Amygdala (tissue), 56 donors: ENCODE results near the gene ROBO4.

Source experiments
- DNase-seq, 56 donors: peaks; one replicate each; lab custom pipeline; 2025; lab: John Stamatoyannopoulos, UW

Gene ROBO4

DNA sequence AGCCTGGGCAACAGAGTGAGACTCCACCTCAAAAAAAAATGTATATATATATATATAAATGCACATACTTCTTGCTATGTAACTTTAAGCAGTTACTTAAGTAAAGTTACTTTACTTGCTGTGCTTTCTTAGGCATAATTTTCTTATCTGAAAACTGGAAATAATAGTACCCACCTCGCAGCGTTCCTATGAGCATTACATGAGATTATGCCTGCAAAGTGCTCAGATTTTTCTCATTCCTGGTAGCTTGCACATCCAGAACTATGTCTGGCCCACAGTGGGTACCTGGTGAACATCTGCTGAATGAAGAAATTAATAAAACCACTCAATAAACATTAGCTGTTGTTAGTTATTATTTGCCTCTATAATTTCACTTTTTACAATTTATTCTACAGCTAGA lies 38.5 kb downstream of the ROBO4 start:
- no peak for DNase-seq

DNA sequence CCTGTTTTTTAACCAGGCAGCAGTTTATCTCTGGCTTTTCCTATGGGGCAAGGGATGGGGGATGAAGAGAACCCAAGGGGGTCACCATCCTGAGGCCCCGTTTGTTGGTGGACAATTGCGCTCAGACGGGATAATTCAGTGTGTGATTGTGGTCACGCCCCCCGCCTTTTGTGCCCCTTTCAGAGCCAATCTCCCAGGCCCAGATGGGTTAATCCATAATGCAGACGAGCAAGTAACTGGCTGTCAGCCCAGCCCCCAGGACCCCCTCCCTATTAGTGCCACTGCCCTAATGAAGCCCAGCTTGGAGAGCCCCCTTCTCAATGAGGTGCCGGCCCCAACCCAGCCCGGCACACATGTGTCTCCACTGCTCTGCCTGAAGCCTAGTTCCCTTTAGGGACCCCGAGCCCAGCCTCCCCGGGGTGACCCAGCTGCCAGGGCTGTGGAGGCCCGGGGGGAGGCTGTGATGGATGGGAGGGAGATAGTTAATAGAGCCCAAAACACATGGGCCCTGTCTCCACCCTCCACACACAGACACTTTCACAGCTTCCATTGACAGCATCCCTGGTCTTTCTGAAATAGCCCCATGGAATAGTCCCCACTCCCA lies 51.5 kb downstream of the ROBO4 start:
- DNase-seq: no peak

DNA sequence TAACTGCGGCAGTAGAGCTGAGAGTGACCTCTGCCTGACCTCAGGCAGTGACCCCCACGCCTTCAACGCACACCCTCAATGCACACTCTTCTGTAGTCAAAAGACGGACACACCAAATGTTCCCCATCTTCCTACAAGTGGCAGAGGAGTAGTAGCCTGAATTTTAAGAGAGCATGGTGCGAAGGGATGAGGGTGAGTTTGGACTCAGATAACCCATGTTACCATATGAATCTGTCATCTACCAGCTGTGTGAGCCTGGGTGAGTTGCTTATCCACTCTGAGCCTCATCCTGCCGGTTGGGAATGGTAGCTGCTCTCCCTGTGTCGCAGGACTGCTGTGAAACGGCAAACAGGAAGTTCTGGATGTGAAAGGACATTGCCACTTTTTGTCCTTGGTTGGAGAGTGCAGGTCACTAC lies 53.0 kb downstream of the ROBO4 start:
- no peak for DNase-seq

DNA sequence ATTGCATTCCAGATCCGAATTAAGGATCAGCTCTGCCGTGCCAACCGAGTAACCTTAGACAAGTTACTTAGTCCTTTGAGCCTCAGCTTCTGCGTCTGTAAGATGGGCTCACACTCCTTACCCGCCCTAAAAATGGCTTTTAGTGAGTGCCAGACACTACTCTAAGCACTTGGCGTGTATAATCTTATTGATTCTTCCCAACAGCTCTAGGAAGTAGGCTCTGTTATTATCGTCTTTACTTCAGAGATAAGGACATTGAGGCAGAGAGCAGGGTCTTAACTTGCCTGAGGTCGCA lies 54.1 kb downstream of the ROBO4 start:
- DNase-seq: no peak

DNA sequence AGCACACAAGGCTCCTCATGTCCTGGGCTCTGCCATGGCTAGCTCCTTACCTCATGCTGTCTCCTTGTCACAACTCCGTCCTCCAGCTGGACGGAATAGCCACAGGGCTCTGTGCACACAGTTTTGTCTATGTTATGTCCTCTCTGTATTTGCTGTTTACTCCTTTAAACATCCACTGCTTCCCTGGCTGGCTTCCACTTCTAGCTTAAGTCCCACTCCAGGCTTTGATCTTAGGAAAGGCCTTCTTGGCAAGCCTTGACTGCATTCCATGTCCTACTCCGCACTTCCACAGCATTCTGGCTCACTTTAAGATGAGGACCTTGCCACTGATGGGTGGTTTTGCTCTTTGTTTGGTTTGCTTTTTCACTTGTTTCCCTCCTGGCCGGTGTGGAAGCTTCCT lies 55.4 kb downstream of the ROBO4 start:
- DNase-seq: no peak

DNA sequence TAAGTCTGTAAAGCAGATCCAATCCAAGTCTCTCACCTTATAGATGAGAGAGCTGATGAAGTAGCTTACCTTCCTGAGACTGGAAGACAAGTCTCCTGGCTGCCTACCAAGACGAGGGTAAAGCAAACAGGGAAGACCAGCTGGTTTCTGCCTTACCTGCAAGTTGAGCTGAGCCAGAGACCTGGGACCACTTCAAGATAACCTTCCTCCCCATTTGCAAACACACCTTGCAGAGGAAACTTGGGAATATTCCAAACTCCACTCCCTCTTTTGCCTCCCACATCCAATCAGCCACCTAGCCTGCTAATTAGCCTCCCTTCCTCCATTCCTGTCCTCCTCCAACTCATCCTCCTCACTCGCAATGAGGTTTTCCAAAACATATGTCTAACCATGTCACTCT lies 55.8 kb downstream of the ROBO4 start:
- DNase-seq: no peak

DNA sequence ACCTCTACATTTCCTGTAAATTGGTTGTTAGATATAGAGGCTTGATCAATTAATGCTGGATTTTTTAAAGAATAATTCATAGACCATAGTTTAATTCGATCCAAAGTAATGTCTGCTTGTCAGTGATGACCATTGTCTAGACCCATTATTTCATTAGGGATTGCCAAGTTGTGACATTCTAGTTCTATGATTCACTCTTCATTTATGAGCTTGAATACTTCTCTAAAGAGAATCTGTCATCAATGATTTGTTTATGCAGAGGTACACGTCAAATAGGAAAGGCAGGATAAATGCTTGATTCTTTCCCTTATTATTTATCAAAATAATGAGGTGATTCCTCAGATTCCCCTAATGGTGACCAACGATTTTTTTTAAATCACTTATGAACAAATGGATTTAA lies 56.5 kb downstream of the ROBO4 start:
- no peak for DNase-seq

DNA sequence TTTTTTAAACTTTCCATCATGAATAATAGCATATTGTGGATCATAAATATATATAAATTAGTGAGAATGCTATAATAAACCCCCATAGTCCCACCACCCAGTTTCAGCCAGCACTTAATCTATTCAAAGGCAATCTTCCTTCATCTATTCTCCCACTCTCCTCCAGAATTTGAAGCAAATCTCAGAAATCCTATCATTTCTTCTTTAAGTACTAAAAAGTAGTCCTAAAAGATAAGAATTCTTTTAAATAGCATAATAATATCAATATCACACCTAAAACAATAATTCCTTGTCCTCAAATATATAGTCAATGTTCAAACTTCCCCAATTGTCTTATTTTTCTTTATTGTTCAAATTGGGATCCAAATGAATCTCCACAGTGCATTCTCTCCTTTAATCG lies 57.0 kb downstream of the ROBO4 start:
- DNase-seq: no peak

DNA sequence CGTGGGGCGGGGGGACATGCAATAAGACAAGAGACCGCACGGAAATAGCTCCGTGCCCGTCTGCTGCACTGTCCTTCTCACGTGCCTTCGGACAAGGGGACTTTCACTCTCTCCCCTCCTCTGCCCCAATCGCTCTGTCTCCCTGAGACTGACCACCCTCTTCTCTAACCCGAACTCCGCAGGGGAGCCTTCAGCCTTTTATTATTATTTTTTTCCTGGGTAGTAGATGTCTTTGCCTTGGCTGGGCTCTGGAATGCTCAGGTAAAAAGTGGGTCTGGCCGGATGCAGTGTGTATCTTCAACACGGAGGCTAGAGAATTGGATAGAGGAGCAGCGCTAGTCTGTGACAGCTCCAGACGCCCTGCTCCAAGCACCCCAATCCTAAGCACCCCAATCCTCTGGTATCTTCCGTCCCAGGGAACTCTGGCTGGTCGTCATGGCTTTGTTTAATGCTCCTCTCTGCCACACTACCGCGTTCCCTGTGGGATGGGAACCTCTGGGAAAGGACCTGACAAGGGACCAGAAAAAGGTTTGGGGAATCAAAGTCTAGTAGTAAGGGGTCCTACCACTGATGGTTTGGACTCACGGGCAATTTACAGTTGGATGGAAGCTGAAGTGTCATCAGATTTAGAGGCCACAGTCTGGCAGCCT lies 57.6 kb downstream of the ROBO4 start:
- DNase-seq: no peak

DNA sequence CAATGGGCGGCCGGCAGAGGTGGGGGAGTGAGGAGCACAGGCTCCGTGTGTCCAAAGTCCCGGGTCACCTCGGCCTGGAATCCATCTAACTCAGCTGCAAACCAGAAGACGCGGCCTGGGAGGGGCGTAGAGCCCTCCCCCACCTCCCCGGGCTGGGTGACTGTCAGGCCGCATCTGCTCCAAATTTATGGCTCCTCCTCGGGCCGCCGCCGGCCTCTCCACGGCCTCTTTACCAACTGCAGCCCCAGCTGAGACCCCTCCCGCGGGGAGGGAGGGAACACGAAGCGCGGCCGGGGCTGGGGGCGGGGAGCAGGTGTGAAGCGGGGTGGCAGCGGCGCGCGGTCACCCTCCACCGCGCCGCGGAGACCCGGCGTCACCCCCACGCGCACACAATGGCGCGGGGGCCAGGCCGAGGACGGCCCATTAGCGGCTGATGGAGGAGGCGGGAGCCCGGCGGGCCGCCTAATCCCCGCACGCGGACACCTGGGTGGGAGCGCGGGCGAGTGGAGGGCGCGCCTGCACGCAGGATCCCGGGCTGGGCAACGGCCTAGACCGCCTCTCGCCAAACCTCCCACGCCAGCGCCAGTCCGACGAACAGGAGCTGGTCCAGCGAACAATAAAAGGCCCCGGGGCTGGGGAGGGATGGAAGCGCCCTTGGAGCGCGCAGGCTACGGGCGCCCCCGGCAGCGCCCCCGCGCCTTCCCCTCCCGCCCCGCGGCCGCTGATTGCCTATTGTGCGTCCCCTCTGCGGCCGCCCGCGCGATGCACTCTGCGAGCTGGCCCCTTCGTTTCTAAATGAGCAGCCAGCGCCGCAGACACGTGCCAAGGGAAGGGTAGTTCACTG lies 58.3 kb downstream of the ROBO4 start:
- DNase-seq: peak in 7 of 56 donors; percentile 5 to 24 (median 14)

DNA sequence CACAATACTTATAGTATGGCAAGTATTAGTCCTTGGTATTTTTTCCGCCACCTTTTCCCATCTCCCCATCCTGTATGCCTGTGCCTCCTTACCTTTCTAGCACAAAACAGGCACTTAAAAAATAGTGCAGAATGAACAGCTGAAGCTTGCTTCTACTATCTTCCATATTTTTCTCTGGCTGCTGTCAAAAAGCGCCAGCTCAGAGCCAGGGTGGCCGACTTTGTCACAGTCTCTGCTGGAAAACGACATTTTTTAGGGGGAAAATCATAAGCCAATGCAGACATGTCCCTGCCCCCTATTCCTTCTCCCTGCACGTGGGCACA lies 58.9 kb downstream of the ROBO4 start:
- no peak for DNase-seq

DNA sequence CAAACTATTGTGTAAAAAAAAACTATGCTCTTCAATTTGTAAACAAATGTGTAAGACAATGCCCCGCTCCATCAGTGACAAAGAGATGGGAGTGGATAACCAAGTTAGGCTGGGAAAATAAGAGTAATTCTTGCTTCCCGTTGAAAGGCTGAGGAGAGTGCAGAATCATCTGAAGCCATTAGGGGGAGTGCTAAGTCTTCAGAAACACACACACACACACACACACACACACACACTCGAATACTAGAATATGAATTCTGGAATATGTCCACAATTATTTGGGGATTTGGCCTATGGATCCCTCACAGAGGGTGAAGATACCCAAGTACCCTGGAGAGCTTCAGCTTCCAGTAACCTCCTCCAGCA lies 60.2 kb downstream of the ROBO4 start:
- DNase-seq: peak in 13 of 56 donors; percentile 6 to 52 (median 22)

DNA sequence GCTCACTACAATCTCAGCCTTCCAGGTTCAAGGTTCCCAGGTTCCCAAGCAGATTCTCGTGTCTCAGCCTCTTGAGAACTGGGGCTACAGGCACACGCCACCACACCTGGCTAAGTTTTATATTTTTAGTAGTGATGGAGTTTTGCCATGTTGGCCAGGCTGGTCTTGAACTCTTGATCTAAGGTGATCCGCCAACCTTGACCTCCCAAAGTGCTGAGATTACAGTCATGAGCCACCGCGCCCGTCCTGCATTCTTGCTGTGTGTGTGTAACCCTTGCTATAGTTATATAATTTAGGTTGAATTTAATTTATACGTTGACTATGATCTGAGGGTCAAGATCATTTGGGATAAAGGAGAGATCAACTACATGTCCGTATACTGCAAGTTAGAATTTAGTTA lies 61.7 kb downstream of the ROBO4 start:
- DNase-seq: no peak

DNA sequence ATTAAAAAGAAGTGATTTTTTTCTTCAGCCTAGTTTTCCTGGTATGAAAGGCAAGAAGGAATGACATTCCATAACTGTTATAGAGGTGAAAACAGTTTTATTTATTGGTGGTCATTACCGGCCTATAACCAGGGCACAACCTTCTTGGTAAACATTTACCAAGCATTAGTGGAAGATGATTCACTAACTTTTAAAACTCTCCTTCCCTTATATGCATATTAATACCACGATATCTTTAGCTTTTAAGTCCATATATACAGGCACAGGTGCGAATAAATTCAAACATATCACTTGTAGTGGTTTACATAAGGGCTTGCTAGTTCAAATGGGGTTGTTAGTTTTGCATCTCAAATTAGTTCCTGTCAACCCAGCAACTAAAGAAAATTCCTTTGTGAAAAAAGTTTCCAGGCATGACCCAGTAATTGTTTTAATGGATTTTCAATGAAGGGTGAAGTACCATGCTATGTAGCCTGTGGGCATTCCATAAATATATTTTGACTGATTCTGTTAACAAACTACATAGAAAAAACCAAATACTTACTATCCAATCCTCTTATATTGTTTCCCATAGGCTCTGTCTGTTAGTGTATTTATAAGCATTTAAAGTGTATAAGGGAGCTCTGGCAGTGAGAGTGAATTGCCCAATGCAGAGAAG lies 63.0 kb downstream of the ROBO4 start:
- DNase-seq: no peak
